ENCODE measurements around the gene OR52A5.

Gene OR52A5

GRCh38 chr11:5118893-5119292, 19.3 kb downstream of the OR52A5 start:
- TF ChIP-seq CTCF (IDR thresholded peaks at IDR 0.05): no peak

- TF ChIP-seq CTCF (IDR thresholded peaks at IDR 0.05): no peak
Measured at GRCh38 chr11:5117588-5117987, 20.6 kb downstream of the OR52A5 start.

- no peak for TF ChIP-seq CTCF (IDR thresholded peaks at IDR 0.05)
Measured at GRCh38 chr11:5115339-5115738, 22.8 kb downstream of the OR52A5 start.

- no peak for TF ChIP-seq CTCF (IDR thresholded peaks at IDR 0.05)
Measured at GRCh38 chr11:5107285-5107684, 30.9 kb downstream of the OR52A5 start.

GRCh38 chr11:5103066-5103465, 35.1 kb downstream of the OR52A5 start:
- no peak for TF ChIP-seq CTCF (IDR thresholded peaks at IDR 0.05)

GRCh38 chr11:5102246-5102645, 35.9 kb downstream of the OR52A5 start:
- TF ChIP-seq CTCF (IDR thresholded peaks at IDR 0.05): no peak

GRCh38 chr11:5096011-5096410, 42.1 kb downstream of the OR52A5 start:
- no peak for TF ChIP-seq CTCF (IDR thresholded peaks at IDR 0.05)

GRCh38 chr11:5092821-5093585, 45.2 kb downstream of the OR52A5 start:
- no peak for TF ChIP-seq CTCF (IDR thresholded peaks at IDR 0.05)
